Measurements from ENCODE around the gene CYP3A4.
"Not testable (repeated sequence)": the region's sequence is repeated elsewhere in the genome, so short reads cannot be mapped to it uniquely, and the experiment has no call there.

The CYP3A4 gene

DNA sequence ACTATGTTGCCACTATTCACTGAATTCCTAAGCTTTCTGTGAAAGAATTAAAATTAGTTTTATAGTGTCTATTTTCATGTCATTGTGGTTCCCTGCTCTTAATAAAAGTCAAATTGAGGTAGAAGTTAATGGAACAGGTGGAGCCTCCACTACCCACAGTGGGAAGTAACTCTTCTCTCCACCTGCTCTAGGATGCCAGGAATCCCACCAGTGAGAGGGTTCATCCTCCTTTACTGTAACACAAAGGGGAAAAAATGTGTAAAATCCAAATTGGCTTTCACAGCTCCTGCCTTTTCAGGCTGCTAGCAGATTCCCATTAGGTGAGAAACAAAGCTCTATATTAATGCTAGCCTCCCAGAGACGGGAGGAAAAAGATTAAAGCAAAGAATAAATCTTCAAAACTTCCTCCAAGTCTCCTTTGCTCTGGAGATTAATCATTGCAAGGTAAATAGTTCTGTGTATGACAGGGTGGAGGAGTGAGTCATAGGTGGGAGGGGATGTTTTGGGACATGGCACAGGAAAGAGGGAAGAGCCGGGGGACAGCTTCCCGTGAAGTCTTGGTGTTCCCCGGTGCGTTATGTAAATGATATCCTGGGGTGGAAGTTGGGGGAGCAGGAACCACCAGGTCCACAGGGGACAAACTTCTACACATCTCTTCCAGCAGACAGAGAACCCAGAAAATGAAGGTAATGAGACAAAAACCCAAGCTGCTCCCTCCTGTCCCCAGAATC, 32.5 kb downstream of the CYP3A4 start:
- DNase-seq: not testable (repeated sequence)

DNA sequence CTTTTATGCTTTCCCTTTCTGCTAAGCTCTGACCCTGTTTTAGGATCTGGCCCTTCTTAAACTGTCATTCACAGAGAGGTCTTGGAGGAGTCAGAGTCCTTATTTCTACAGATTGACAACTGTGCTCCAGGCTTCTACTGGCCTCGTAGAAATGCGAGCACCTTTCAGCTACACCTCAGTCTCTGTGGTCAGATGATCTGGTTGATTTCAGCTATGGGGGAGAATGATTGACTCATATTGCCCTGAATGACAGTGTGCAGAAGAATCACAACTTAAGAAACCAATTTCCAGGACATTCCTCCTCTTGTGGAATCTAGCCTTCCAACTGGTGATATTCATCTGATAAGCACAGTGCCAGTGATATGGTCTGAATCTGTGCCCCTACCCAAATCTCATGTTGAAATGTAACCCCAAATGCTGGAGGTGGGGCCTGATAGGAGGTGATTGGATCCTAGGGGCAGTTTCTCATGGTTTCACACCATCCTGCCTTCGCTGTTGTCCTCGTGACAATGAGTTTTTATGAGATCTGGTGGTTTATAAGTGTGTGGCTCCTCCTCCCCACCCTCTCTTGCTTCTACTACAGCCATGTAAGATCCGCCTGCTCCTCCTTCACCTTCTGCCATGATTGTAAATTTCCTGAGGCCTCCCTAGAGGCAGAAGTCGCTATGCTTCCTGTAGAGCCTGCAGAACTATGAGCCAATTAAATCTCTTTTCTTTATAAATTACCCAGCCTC, 35.0 kb downstream of the CYP3A4 start:
- DNase-seq: no peak

DNA sequence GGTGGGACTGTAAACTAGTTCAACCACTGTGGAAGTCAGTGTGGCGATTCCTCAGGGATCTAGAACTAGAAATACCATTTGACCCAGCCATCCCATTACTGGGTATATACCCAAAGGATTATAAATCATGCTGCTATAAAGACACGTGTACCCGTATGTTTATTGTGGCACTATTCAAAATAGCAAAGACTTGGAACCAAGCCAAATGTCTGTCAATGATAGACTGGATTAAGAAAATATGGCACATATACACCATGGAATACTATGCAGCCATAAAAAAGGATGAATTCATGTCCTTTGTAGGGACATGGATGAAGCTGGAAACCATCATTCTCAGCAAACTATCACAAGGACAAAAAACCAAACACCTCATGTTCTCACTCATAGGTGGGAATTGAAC, 37.1 kb downstream of the CYP3A4 start:
- not testable (repeated sequence) for DNase-seq

DNA sequence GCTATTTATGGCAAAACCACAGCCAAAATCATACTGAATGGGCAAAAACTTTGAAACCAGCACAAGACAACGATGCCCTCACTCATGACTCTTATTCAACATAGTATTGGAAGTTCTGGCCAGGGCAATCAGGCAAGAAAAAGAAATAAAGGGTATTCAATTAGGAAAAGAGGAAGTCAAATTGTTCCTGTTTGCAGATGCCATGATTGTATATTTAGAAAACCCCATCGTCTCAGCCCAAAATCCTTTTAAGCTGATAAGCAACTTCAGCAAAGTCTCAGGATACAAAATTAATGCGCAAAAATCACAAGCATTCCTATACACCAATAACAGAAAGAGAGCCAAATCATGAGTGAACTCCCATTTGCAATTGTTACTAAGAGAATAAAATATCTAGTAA, 38.6 kb downstream of the CYP3A4 start:
- not testable (repeated sequence) for DNase-seq

DNA sequence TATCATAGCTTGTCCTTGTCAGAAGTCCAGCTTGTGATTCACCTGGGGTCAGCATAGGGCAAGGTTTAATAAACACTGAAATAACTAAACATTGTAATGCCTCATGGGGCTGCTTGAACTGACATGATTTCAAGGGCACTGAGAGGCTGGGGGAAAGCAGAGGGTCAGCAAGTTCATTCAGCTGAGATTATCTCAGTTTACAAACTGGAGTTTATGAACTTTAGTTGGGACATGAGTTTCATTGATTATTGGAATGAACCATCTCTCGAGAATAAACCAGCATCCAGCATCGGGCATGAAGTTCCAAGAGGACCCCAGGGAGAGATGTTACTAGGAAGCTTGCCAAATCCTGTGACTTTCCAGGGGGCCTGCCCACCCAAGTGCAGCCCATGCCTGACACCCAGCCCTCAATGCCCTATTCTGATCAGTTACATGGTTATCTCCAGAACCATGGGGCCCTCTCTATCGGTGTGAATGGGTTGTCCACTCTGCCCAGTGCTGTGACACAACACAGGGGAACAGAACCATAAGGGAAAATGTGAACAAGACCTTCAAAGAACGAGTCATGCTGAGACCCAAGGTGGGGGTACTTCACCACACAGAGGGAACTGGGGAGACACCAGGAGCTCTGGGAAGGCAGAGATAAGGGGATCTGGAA, 41.1 kb downstream of the CYP3A4 start:
- DNase-seq: no peak

DNA sequence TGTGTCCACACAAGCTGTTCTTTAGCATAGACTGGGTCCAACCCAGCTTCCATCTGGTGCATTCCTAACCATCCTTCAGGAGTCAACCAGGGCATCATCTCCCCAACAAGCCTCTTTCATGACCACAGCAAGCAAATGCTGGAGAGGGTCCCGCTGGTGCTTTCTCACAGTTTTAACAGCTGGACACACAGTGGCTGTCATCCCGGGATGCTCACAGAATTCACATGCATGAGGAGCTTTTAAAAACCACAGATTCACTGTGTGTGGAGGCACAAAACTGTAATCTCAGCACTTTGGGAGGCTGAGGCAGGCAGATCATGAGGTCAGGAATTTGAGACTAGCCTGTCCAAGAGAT, 42.6 kb downstream of the CYP3A4 start:
- no peak for DNase-seq

DNA sequence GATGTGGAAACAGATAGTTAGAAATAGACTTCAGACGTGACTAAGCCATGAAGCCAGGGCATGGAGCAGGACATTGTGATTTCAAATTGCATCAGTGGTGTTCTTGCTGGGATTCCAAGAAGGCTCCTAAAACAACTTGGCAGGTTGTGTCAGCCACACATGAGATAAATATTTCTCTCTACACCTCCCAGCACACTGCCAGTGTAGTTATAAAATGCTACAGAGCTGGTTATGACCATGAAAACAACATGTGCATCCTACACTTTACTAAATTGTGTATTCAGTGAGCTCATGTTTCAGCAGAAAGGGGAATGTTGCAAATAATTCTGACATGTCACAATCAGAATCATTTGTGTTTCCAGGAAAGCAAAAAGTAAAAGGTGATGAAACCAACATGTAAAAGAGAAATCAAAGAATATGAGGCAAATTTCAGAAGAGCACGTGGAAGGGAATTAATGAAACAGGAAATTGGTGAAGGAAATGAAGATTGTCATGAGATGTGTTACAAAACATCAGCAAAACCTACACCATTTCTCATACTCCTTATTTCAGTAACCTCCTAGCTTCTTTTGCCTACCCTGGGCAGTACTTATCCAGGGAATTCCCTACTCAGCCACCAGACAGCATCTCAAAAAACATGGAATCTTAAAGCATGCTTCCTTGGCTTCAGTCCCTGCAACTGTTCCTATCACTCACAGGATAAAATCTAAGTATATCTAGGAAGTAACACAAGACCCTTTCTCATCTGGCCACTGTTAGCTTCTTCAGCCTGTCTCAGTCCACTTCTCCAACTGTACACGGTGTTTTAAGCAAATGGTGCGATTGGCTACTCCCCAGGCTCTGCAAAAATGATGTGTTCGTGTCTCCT, 43.2 kb downstream of the CYP3A4 start:
- DNase-seq: peak; percentile 77 to 79

DNA sequence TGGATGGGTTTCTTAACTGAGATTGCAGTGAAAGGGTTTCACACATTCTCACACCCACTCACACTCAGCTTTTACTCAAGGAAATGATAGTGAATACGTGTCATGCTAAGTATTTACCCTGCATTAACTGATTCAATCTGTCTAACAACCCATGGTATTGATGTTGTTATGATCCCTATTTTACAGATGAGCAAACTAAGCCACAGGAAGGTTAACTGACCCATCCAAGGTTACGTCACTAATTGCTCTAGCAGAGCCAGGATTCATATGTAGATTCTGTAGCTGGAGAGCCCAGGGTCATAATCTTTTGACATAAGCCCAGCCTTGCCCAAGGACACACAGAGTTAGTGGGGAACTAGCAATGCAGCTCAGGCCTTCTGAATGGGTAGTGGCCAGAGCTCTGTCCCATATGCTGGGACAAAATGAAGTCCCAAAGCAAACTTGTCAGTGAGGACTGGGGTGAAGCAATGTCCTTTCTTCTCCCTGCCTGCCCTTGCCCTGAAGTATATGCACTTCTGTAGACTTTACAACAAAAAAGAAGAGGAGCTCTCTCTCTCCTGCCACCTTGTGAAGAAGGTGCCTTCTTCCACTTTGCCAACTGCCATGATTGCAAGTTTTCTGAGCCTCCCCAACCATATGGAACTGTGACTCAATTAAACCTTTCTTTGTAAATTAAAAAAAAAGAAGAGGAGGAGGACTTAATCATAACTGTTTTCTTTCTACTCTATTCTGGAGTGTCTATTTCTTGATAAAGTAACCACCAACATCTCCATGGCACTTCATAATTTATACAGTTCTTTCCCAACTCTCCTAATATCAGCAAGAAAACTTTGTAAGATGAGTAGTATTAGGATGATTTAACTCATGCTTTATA, 44.0 kb downstream of the CYP3A4 start:
- no peak for DNase-seq

DNA sequence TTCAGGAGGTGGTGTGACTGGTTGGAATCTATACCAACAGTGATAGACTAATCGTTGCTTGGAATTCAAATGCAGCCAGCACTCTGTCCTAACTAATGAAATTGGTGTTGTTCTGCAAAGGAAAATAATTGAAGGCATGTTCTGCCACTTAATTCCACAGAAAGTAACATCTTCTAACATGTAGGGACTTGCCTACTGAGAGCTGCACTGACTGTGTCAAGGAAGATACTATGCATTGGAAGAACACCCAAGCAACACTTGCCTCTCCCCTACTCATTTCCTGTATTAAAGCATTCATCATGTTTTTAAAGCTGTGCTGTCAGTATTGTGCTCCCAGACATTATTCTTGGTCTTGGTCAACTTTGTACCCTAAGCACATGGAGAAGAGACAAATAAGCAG, 46.3 kb downstream of the CYP3A4 start:
- DNase-seq: no peak

DNA sequence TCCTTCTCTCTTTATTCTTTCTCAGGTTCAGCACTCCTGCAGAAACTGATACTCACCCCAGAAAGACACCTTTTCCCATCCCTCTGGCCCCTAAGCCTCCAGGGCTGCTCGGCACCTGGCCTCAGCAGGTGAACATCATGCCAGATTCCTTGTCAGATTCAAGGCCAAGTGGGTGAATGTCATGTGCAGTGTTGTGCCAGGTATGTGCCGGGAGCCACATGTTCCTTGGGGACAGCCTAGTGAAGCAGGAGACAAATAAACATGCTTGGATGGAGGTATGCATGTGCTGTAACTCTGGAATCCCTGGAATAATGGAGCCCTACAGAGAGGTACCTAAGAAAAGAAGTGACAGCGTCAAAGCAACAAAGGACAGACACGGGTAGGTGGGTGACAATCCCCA, 47.3 kb downstream of the CYP3A4 start:
- not testable (repeated sequence) for DNase-seq

DNA sequence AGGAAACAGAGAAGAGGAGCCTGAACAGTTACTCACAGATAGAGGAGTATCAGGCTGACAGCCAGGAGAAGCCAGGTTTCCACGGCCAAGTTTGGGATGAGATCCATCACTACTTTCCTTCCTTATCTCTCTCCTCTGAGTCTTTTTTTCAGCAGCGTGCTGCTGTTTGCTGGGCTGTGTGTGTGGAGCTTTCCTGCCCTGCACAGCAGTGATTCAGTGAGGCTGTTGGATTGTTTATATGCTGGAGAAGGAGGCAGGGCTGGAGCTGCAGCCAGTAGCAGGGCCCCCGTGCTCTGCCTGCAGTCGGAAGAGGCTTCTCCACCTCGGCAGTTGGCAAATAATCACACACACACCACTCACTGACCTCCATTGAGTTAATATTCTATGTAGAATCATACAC, 49.0 kb downstream of the CYP3A4 start, which contains the start of gene CYP3A7:
Gene CYP3A7 (minus strand): TSS at position 210 of the 400 bp plus-strand sequence. CDS start 103 bp downstream, at position 107.
- no peak for DNase-seq

DNA sequence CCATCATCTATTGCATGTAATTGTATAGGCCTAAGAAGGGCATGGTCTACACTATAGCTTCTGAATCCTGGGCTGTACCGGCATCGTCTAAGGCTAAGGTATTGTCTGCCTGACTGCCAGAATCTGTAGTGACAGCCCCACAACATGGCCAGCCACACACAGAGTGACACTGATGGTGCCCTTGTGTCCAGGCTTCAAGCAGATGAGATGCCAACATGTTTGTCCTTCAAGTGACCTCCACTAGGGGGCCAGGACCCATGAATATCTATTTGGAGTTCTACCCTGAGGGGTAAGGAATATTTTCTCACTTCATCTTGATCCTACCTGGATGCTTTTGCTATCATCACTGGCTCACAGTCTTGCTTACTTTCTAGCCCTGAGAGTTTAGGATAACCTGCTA, 50.5 kb downstream of the CYP3A4 start:
- peak in 1 of 2 experiments; percentile 3 for DNase-seq

DNA sequence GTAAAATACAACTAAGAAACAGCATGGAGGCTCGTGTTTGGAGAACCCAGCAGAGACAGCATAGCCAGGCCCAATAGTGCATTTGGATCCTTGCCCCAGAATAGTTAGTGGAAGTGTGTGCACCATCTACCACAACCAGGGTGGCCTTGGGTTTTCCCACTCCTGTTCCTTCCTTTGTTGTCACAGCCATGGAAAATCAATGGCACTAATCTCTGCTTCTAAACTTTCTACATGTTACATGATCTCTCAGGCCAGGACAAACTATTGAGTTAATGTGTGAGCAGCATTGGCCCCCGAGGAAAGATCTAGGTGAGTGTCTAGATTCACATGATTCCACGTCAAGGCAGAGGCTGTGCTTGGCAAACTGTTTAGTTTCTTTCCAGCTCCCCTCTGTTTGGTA, 51.0 kb downstream of the CYP3A4 start:
- no peak for DNase-seq

DNA sequence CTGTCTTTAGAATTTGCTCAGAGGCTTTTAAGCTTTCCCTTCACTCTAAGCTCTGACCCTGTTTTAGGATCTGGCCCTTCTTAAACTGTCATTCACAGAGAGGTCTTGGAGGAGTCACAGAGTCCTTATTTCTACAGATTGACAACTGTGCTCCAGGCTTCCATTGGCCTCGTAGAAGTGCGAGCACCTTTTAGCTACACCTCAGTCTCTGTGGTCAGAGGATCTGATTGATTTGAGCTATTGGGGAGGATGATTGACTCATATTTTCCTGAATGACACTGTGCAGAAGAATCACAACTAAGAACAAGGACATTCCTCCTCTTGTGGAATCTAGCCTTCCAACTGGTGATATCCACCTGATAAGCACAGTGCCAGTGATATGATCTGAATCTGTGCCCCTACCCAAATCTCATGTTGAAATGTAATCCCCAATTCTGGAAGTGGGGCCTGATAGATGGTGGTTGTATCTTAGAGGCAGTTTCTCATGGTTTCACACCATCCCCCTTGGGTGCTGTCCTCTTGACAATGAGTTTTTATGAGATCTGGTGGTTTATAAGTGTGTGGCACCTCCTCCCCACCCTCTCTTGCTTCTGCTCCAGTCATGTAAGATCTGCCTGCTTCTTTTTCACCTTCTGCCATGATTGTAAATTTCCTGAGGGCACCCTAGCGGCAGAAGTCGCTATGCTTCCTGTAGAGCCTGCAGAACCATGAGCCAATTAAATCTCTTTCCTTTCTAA, 52.2 kb downstream of the CYP3A4 start:
- DNase-seq: no peak

DNA sequence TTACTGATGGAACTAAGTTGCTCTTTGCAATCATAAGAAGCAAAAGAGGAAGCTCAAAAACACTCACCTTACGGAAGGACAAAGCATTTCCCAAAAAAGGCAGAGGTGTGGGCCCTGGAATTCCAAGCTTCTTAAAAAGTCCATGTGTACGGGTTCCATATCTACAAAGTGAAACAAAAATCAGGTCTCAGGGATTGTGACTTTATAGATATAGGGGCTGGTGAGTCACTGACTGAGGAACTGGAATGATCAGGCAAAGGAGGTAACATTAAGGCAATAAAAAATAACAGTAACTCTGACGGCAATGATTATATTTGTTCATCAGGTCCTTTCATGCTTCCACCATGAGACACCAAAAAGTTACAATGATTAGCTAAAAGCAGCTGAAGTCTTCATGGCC, 53.0 kb downstream of the CYP3A4 start:
- DNase-seq: no peak

DNA sequence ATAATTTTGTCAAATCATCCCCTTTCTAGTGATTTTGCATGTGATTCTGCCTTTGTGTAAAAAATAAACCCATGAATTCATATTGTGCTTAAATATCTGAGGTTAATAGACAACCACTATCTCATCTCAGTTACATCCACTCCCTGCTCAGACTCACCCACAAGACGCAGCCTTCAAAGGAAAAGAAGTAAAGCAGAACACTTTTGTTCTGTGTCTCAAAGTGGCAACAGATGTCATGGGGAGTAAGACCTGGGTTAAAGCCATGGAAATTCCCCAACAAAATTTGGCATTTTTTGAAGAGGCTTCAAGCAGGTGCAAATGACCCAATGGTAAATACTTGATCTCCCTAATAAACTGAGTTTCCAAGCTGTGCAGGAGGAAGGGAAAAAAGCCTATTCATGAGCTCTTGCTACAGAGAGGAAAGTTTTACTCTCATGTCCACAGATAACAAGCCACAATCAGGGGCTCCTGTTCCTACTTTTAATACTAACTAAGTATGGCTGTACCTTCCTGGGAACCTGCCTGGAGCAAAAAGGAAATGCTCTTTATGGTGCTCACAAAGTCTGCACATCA, 53.7 kb downstream of the CYP3A4 start:
- no peak for DNase-seq

DNA sequence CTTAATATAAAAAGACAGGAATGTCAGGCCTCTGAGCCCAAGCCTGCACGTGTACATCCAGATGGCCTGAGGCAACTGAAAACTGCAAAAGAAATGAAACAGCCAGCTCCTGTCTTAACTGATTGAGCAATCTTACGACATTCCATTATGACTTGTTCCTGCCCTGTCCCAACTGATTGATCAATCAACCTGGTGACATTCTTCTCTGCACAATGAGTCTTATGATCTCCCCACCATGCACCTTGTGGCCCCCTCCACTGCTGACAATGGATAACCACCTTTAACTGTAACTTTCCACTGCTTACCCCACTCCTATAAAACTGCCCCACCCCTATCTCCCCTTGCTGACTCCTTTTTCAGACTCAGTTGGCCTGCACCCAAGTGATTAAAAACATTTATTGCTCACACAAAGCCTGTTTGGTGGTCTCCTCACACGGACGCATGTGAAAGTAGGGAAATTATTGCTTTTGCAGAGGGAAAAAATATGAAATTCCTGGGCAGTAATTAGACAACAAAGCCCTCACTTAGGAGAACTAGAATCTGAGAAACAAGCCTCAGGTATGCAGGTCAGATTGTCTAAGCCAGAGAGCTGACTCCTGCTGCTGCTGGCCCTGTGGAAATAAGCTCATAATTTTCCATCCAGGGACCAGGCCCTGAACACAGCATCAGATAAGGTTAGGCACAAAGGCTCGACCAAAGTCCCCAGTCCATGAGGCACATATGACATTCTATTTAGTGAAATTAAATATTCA, 54.3 kb downstream of the CYP3A4 start:
- DNase-seq: no peak

DNA sequence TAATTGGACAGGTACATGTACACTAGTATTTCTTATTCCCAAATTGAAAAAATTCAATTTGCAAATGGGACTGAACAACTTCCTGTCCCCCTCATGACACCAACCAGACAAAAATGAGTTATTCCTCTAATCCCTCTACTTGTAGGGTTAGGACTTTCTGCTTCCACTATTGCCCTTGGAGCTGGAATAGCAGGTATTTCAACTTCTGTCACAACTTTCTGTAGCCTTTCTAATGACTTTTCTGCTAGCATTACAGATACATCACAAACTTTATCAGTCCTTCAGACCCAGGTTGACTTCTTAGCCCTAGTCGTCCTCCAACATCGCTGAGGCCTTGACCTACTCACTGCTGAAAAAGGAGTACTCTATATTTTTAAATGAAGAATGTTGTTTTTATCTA, 55.4 kb downstream of the CYP3A4 start:
- no peak for DNase-seq

DNA sequence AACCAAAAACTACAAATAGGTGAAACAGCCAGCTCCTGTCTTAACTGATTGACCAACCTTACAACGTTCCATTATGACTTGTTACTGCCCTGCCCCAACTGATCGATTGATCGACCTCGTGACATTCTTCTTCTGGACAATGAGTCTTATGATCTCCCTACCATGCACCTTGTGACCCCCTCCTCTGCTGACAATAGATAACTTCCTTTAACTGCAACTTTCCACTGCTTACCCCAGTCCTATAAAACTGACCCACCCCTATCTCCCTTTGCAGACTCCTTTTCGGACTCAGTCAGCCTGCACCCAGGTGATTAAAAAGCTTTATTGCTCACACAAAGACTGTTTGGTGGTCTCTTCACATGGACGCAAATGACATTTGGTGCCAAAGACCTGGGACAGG, 60.8 kb downstream of the CYP3A4 start:
- not testable (repeated sequence) for DNase-seq

Data from AML-193 (cell line).